Mammary epithelial cell (primary cell): Measurements from ENCODE around the gene GPR161.

Experiments used
- EZH2 ChIP-seq: IDR thresholded peaks from 2 replicates; pipeline ENCODE4 v1.6.1; 2012; ENCODE audit warnings: low read length, inconsistent platforms, borderline replicate concordance
- TF ChIP-seq, protein P1 (sequence below), 2 donors: IDR thresholded peaks in 1 of 2; conservative IDR thresholded peaks in 1 of 2; 2 replicates each; pipeline ENCODE4 v1.5.1; 2011 to 2012; ENCODE audit warnings: inconsistent platforms in 2 of 2, low read length in 2 of 2, mild to moderate bottlenecking in 2 of 2, control low read depth in 1 of 2, low read depth in 1 of 2; ENCODE audit not compliant: insufficient read depth in 1 of 2; ENCODE audit errors: extremely low read depth in 1 of 2

DNA sequence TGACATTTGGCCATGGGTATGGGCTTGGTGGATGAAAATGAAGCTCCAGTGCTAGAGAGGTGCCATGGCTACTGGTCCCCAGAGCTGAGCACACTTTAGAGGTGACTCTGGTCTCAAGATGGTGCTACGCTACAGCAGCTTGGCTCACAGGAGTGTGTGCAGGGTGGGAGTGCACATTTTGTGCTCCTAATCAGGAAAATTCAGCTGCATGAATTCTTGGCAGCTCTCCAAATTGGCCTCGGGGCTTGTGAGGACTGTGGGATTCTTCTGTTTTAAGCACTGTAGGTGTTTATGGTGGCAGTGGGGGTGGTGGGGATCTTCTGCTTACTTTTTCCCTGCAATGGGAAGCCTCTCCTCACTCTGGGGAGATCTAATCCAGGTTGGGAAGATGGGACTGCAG is 24.7 kb upstream of the GPR161 start:
- TF ChIP-seq, protein P1, sequence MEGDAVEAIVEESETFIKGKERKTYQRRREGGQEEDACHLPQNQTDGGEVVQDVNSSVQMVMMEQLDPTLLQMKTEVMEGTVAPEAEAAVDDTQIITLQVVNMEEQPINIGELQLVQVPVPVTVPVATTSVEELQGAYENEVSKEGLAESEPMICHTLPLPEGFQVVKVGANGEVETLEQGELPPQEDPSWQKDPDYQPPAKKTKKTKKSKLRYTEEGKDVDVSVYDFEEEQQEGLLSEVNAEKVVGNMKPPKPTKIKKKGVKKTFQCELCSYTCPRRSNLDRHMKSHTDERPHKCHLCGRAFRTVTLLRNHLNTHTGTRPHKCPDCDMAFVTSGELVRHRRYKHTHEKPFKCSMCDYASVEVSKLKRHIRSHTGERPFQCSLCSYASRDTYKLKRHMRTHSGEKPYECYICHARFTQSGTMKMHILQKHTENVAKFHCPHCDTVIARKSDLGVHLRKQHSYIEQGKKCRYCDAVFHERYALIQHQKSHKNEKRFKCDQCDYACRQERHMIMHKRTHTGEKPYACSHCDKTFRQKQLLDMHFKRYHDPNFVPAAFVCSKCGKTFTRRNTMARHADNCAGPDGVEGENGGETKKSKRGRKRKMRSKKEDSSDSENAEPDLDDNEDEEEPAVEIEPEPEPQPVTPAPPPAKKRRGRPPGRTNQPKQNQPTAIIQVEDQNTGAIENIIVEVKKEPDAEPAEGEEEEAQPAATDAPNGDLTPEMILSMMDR (conservative IDR thresholded peaks at IDR 0.05 in 1 of 2, IDR thresholded peaks at IDR 0.05 in 1 of 2; ENCODE audit: extremely low read depth in 1 of 2, insufficient read depth in 1 of 2, low read depth in 1 of 2, low read length in 2 of 2): no peak
- no peak for TF ChIP-seq EZH2
